NCI-H748 treated with DMSO at 0.1 percent for 48 hours (cell line): ENCODE data around the gene PALD1.

ENCODE experiments used
- DNase-seq: peaks from one replicate; lab custom pipeline; 2025; lab: John Stamatoyannopoulos, UW

Gene PALD1

GRCh38 chr10:70592186-70592735 is 113.7 kb downstream of the PALD1 start:
- no peak for DNase-seq

DNA sequence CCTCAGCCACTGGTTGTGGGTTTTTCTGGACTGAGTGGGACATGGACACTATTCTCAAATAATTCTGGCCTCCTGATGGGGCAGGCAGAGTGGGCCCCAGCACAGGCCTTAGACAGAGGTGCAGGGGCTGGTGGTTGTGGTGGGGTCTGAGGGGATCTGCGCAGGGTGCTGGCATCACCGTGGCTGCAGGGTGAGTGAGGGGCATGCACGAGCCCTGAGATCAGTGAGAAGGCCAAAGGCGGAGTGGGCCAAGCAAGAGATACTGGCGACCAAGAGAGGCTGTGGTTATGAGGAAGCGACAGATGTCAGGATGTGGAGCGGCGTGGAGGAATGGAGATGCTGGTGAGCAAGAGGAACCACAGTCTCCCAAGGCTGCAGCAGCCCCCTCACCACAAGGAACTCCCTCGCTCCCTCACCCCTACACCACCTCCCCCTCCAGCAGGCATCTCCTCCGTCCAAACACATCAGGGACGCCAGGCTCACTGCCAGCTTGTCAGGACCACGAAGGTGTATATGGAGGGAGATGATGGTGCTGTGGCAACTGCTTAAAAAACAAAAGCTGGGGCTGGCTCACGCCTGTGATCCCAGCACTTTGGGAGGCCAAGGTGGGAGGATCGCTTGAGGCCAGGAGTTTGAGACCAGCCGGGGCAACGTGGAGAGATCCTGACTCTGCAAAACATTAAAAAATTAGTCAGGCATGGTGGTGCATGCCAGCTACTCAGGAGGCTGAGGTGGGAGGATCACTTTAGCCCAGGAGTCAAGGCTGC is 114.4 kb downstream of the PALD1 start:
- DNase-seq, result no peak

DNA sequence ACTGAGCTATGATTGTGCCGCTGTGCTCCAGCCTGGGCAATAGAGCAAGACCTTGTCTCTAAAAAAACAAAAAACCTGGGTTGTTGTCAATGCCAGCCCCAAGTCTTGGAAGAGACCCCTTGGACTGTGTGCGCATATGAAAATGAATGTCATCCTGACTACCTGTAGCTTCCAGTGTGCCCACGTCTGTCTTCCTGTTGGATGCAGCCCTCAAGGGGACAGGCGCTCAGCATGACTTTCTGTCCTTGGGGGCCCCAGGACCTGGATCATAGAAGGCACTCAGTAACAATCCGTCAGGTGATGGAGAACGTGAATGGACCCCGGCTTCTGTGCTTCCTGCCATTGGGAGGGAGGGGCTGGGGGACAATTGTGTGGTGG is 114.9 kb downstream of the PALD1 start:
- no peak for DNase-seq

DNA sequence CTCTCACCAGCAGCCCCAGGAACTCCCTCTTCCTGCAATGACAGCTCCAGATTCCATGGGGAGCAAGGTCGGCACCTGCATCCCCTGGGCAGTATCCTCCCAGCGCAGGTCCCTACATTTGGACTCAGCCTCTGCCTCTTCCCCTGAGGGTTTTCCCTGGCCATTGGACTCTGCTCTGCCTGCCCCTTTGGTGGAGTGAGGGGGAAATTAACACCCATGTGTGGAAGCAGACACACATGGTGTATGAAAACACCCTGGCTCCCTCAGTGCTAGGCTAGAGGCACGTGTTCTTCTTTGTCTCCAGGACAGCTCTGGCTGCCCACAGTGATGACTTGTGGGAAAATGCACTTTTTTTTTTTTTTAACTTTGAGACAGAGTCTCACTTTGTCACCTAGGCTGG is 115.6 kb downstream of the PALD1 start:
- DNase-seq, result no peak

DNA sequence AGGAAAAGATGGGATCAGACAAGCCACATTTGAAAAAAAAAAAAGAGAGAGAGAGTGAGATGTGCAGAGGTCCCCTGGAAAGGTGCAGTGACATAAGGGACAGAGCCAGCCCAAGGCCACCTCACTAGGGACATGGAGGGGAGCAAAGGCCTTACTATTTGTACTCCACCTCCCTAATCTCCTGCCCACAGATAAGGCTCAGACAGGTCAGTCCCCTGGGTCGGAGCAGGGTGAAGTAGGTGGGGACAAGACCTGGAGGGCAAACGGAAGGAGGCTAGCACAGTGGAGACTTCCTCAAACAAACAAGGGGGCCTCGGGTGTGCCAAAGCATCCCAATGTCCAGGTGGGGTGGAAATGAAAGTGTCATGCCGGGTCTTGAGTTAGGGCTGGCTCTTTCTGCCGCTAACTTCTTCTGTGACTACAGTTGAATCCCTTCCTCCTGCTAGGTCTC is 117.0 kb downstream of the PALD1 start:
- no peak for DNase-seq

DNA sequence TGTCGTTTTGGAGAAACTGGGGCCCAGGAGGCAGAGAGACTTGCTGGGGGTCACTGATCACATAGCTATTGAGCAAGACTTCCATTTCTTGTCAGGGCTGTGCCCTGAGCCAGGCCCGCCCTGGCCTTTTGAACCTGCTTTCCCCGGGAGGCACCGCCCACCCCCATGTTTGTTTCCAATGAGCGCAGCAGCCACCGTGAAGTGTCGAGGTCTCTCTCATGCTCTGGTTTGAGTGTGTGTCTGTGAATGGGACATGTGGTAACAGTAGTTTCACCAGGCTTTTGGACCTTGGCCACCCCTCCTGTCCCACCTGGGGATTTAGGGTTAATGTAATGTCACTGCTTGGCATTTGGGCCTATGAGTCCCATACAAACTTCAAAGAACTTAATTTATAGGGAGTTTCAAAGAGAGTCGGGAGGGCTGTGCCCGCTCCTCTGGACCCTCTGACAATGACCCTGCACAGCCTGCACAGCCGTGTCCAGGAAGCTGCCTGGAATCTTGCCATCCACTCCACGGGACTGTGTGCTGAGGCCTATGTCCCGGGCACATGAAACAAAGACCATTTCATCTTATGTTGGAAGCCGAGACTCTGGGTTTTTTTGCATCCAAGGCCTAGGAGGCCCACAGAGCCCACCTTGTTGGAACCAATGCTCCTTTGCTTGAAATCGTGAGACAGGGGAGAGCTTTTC is 117.7 kb downstream of the PALD1 start:
- DNase-seq, result no peak

GRCh38 chr10:70596860-70597809 is 118.6 kb downstream of the PALD1 start:
- no peak for DNase-seq

GRCh38 chr10:70597856-70598815 is 119.6 kb downstream of the PALD1 start:
- DNase-seq, result no peak

DNA sequence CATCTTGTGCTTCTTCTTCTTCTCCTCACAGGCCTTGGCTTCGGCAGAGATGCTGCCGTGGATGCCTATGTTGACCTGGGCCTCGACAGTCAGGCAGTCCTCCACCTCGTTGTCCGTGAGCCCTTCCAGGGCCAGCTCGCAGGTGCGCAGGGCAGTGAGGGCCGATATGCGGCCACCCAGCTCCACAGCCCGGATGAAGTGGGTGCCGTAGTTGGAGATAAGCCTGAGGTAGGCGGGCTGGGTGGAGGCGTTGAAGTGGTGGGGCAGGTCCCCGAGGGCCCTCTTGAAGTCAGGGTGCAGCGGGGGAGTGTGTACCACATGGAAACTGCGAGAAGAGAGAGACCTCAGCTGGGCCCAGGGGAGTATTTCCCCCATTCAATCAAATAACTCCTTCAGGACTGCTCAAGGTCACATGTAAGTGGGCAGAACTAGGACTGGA is 120.3 kb downstream of the PALD1 start:
- DNase-seq, result no peak

GRCh38 chr10:70599319-70599718 is 120.8 kb downstream of the PALD1 start:
- DNase-seq, result no peak

DNA sequence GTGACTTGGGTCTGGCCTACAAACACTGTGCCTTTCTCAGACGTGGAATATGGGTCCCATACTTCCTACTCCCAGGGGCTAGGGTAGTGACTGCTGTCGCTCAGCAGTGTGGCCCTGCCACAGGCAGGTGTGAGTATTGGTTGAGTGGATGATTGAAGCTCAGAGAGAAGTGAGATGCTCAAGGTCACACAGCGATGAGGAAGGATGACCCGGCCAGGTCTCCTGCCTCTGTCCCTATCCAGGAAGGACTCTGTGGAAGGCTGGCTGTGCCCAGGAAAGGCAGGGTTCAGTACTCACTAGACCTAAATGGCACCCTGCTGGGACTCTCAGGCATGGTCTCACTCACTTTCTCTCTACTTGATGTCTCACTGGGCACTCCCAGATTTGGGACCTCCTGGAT is 121.2 kb downstream of the PALD1 start:
- no peak for DNase-seq

GRCh38 chr10:70600512-70601395 is 122.2 kb downstream of the PALD1 start:
- DNase-seq, result no peak

GRCh38 chr10:70601746-70602145 is 123.2 kb downstream of the PALD1 start:
- DNase-seq, result no peak

GRCh38 chr10:70602665-70603448 is 124.3 kb downstream of the PALD1 start, which contains the start of gene PRF1:
PRF1 (minus strand) TSS chr10:70602741; CDS start chr10:70600902, 1,839 bp downstream.
- DNase-seq, result no peak

DNA sequence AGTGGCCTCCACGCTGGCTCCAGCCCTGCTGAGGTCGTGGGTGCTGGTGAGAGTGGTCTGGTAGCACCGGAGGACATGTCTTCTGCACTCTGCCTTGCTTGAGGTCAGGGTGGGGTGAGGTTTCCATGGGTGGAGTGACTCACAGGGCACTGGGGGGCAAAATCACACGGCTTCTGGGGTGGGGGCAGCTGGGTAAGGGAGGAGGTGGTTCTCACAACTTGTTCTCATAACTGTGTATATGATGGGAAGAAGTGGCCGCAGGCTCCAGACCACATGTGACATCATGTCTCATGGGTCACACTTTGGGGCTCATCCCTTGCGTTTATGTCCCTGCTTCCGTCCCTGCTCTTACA is 124.9 kb downstream of the PALD1 start:
- no peak for DNase-seq

GRCh38 chr10:70604106-70604505 is 125.5 kb downstream of the PALD1 start:
- no peak for DNase-seq

DNA sequence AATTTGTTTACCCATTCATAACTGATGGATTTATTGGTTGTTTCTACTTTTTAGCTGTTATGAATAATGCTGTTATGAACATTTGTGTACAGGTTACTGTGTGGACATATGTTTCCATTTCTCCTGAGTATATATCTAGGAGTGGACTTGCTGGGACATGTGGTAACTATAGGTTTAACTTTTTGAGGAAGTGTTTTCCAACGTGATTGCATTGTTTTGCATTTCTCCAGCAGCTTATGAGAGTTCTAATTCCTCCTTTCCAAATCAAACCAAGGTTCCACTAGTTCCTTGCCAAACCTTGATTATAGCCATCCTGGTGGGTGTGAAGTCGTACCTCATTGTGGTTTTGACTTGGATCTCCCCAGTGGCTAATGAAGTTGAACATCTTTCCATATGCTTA is 126.6 kb downstream of the PALD1 start:
- no peak for DNase-seq

DNA sequence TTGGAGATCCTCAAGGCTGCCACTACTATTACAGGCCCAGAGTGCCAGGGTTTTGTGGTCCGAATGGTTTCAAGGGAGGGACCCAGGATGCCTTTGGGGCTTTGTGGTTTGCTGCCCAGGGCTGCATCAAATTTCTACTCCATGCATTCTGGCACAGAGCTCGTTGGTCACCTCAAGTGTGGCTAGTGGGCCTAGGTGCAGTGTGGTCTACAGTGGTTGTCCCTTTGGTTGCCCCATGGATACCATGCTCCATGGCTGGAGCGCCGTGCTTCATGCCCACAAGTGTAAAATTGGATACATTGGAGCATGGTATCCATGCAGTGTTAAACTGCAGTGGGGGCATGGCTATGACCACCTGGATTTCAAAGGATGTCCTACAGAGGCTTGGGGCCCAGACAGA is 129.4 kb downstream of the PALD1 start:
- DNase-seq, result no peak

DNA sequence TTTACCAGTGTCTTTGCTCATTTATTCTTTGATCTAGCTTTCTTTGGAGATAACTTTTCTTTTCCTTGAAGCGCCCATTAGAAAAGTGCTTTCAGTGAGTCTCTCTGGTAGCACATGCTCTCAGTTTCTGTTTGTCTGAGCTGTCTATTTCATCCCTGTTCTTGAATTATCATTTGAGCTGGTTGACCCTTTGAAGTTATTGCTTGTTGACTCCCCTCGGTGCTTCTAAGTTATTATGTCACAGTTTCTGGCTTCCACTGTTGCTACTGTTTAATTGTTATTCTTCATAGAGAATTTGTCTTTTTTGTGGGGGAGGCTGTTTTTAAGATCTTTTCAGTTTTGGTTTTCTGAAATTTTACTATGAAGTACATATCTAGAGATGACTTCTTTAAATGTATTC is 135.4 kb downstream of the PALD1 start:
- no peak for DNase-seq
